Sciatic nerve (tissue), 2 donors: Measurements from ENCODE around the gene CDK9. TPM values are rescaled to one million over a fixed set of nuclear protein-coding genes. Genes with fewer than 3 reads are reported as not detected.

Source experiments
- ATAC-seq: fragments of 200-7000 bp; cut with Tn5 transposase; one replicate; pipeline ENCODE4 v1.9.1; 2020; ENCODE audit warnings: mild to moderate bottlenecking, moderate library complexity
- DNase-seq: peaks from one replicate; pipeline ENCODE4 v3.0.0-alpha.2; 2020; ENCODE audit warnings: low spot score
- intact Hi-C: fragments of 100-400 bp; cut with DNase I; formaldehyde crosslinking; loops from one replicate; pipeline ENCODE4 v1.14.2; 2022
- total RNA-seq: library from RNA; stranded (reverse); fragmentation: NEBNext Ultra II Directional; extraction: Animal tissue kit (Norgen Biotek cat#: 25700); gene quantifications from one replicate; pipeline ENCODE4 v1.2.1, GENCODE V29; 2021
- donor health status: DM: no; HTN: no; CAD: no.
- donor health status: DM: no; HTN: no; CAD: no.

CDK9 gene
- total RNA-seq, 1 donor from 2014 or later, result 127 TPM

DNA sequence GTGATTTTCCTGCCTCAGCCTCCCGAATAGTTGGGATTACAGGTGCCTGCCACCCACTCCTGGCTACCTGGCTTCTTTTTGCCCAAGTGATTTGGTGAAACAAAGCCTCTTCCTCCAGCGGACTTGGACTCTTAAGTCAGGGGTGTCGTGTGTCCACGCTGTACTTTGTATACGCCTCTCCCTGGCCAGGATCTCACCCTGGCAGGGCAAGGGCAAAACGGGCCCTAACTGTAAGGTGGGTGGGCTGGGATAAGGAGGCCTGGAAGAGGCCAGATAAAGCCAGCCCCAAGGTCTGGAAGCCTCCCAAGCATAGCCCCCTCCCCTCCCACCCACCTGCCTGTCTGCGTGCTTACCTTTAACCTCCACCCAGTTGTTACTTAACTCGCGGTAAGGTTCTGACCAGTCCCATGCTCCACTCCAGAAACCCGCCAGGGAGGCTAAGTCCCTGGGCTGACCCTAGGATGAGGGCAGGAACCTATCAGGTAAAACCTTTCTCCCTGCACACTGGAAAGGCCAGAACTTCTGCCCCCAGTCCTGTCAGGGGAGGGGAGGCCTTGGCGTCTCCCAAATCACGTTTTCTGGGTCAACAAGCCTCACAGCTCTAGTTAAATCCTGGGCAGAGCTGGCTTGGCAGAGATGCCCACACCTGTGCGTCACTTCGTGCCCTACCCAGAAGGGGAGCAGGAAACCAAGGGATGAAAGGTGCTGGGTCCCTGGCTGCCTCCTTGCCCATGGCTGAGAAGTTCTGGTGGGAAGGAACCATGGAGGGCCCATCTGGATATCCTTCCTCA is 8.4 kb downstream of the CDK9 start:
- intact Hi-C loops, result no loop called here

DNA sequence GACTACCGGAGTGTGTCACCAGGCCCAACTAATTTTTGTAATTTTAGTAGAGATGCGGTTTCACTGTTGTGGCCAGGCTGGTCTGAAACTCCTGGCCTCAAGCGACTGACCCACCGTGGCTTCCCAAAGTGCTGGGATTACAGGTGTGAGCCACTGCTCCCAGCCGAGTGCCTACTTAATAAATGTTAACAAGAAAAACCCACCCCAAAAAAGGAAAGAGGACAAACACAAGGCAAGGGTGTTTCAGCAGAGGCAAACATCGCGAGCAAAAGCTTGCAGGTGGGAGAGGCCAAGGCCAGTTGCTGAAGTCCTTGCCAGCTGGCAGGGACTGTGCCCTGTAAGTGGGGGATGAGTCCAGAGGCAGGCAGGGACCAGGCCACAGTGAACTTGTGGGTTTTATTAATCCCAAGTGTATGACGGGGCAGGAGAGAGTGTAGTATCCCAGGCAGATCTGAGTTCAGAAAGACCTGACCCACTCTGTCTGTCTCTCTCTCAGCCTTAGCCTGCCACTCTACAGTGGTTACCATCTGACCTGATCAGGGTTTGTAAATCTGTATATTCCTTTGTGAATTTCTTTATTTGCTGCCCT is 10.5 kb downstream of the CDK9 start:
- DNase-seq, result no peak
- ATAC-seq, result peak; percentile 56
- intact Hi-C loops, result no loop called here

More for the DNA sequence above, 8.4 kb downstream of the CDK9 start:
- DNase-seq (no peak), ATAC-seq (no peak)

DNA sequence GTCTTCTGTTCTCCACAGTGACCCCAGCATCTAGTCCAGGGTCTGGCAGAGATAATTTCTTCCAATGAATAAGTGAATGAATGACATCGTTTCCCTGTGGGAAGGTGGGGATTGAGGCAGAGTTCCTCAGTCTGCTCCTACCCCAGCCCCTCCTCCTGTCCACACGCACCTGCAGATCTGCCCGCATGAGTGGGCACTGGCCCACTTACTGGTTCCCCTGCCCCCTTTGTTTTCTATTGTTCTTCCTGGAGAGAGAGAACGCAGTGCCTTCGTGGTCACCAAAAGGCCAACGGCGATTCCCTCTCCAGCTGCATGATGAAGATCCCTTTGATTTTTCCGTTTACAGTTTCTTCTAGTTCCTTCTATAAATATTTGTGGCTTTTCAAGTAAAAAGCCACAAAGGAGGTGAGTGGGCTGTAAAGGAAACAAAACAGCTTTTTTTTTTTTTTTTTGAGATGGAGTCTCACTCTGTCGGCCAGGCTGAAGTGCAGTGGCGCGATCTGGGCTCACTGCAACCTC is 11.1 kb downstream of the CDK9 start:
- DNase-seq, result no peak
- no peak for ATAC-seq
- intact Hi-C loops, result no loop called here

DNA sequence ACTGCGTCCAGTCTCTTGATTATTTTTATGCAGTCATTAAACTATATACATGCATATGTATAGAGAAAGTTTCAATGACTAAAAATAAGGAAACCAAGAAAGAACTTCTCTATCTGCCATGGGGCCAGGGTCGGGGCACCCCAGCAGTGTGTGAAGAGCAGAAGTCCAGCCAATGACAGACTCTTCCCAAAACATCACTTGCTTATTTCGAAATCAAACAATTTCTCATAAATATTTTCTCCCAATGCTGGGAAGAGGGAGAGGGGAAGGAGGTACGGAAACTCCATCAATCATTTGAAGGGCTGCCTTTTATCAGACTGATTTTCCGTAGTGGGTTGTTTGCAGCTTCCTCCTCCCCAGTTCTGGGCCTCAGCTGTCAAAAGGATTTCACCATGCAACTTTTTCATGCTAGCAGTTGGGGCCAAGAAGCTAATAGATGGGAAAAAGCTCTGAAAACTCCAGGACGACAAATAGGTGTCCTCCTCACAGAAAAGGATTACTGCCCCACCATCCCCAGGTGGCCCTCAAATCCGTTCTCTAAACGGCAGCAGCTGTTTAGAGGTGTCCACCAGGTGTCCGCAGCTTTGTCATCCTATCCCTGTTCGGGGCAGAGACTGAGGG is 16.2 kb downstream of the CDK9 start:
- peak; percentile 64 for ATAC-seq
- no peak for DNase-seq
- intact Hi-C loops, result no loop called here

DNA sequence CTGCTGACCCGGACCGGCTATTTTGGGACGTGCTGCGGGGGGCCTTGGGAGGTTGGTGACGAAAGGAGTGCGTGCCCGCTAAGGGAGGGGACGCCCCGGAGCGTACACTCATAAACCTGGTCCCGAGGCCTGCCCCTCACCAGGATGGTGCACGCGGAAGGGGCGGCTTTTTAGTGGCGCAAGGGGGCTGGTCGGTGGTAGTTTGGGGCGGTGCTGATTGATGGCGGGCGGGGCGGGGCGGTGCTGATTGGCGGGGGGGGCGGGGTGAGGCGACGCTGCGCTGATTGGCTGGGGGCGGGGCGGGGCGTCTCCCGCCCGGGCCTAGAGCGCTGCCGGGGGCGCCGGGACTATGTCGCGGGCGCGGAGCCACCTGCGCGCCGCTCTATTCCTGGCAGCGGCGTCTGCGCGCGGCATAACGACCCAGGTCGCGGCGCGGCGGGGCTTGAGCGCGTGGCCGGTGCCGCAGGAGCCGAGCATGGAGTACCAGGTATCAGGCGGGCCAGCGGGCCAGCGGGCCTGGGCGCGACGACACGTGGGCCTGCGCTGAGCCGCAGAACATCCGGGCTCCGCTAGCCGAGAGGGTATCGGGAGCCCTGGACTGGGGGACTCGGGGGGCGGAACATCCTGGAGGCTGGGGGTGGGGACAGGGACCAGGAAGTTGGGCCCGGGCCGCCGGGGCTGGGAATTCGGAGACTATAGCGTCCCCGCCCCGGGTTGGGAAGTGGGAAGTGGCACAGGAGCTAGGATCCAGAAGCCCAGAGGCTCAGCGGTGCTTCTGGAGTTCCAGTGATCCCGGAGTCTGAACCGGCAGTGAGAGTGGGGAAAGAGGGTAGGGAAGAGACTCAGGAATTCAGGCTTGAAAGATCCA is 17.0 kb downstream of the CDK9 start, which contains the start of gene FPGS:
Gene FPGS, plus strand, starts transcription at position 307 of the 868 bp plus-strand sequence. Its CDS starts 43 bp downstream, at position 350.
- ATAC-seq, result peak; percentile 91
- intact Hi-C loops, result no loop called here
- peak; percentile 91 for DNase-seq

DNA sequence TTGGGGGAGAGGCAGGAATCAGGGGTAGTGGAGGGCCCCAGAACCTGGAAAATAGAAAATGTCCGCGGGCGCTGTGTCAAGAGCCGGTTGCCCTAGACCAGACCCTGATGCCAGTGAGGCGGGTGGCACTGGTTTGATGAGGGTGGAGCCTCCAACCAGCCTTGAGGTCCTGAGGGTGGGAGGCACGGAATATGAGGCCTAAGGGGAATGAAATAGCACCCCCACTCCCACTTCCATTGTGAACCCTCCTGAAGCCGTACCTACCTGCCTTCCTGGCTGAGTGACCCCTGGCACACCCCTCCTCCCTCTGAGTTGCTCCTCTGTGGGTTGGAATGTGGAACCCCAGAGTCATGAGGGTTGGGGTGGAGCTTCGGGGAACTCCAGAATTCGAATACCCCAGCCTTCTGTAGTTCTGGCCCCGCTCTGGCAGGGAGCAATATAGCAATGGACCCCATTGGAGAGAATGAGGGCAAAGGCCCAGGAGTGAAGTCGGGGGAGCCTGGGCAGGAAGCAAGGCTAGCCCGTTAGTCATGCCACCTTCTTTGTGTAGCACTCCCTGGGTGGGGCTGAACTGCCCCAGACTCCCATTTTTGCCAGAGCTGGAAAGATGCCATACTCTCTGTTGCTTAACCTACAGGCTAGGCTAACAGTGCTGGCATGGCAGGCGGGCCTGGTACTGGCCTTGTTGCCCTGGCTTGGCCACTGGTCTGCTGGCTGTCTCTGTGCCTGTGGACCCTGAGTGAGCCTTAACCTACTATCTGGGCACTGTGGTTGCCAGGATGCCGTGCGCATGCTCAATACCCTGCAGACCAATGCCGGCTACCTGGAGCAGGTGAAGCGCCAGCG is 17.9 kb downstream of the CDK9 start:
- intact Hi-C loops, result no loop called here
- DNase-seq, result no peak
- peak; percentile 2 for ATAC-seq

DNA sequence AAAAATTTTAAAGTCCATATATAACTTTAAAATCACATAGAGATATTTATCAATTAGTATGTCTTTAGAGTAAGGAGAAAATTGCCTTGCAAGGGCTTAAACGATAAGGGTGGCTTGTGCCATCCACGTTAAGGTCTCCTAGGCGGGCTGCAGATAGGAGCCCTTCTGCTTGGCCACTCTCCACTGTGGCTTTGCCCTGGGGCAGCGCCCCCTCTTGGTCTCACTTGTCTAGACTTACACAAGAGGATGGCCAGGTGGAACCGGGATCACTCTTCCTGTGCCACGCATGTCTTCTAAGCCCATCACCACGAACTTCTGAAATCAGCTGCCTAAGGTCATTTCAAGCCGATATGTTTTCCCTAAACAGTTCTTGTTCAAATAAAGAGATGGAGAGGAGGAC is 19.8 kb downstream of the CDK9 start:
- intact Hi-C loops, result no loop called here

DNA sequence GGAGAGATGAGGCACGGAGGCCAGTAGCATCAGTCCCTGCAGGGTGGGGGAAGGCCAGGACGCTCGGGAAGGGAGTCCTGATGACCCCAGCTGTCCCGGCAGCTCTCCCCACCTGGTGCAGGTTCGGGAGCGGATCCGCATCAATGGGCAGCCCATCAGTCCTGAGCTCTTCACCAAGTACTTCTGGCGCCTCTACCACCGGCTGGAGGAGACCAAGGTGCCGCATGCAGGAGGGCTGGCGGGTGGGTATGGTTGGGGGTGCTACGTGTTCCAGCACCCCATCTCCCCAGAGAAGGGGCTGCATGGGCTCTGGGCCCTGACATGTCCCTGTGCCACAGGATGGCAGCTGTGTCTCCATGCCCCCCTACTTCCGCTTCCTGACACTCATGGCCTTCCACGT is 21.0 kb downstream of the CDK9 start:
- DNase-seq, result no peak
- ATAC-seq, result no peak
- intact Hi-C loops, result no loop called here

More for the DNA sequence above, 19.8 kb downstream of the CDK9 start:
- ATAC-seq (no peak), DNase-seq (no peak)

DNA sequence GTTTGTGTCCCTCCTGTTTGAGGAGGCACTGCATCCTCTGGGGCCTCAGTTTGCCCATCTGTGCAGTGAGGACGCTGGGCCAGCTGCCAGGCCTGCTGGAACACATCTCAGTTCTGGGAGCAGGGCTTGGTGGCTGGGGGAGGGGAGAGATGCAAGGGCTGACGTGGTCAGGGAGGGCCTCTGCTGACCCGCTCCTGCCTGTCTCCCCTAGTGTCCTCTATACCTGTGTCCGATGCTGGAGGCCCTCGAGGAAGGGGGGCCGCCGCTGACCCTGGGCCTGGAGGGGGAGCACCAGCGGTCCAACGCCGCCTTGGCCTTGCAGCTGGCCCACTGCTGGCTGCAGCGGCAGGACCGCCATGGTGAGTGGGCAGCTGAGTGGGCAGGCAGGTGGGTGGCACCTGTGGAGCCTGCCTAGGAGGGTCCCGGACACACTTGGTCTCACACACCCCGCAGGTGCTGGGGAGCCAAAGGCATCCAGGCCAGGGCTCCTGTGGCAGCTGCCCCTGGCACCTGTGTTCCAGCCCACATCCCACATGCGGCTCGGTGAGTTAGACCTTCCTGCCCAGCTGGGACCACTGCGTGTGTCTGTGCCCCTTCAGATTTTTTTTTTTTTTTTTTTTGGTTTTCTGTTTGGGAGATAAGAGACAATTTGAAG is 22.6 kb downstream of the CDK9 start:
- DNase-seq, result no peak
- no peak for ATAC-seq
- intact Hi-C loops, result no loop called here

DNA sequence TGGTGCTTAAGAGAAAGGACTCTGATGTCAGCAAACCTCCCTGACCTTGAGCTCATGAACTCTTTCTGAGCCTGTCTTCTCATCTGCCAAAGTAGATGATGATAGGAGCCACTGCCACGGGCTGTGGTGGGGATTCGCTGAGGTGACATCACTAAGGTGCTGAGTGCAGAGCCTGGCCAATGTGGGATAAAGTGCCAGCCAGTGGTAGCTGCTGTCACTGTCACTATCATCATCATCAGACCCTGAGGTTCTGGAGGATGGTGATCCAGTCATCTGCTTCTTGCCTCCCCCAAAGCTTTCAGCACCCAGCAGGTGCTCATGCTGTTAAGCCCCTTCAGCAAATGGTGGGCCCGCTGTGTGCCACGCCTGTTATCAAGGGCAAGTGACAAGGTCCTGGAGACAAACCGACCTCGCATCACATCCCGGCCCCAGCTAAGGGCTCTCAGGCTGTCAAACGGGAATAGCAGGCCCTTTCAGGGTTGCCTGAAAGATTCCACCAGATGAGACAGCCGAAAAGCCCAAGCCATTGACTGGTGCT is 23.2 kb downstream of the CDK9 start:
- intact Hi-C loops, result no loop called here
- DNase-seq (no peak), ATAC-seq (no peak)

DNA sequence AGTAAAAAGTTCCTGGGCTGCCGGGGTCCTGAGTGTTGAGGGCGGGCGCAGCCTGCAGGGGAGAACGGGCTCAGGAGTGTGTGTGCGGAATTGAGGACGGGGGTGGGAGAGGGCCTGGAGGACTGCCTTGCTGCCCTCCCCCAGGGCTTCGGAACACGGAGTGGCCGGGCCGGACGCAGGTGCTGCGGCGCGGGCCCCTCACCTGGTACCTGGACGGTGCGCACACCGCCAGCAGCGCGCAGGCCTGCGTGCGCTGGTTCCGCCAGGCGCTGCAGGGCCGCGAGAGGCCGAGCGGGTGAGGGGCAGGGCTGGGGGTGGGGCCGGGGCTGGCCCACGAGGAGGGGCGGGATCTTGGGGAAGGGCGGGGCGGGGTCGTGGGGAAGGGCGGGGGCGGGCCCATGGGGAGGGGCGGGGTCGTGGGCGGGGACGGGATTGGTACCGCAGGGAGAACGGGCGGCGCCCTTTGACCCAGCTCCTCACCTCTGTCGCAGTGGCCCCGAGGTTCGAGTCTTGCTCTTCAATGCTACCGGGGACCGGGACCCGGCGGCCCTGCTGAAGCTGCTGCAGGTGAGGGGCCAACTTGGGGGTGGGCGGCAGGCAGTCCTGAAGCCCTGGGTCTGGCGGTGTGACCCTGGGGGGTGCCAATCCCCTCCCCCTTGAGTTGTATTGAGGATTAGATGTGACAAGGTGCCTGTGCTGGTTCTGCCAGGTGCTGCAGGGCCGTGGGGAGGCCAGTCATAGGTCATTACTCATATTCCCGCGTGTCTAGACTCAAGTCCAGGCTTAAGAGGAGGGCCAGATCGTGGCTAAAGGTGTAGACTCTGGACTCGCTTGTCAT is 23.9 kb downstream of the CDK9 start:
- ATAC-seq (peak; percentile 49), DNase-seq (no peak)
- intact Hi-C loops, result no loop called here

DNA sequence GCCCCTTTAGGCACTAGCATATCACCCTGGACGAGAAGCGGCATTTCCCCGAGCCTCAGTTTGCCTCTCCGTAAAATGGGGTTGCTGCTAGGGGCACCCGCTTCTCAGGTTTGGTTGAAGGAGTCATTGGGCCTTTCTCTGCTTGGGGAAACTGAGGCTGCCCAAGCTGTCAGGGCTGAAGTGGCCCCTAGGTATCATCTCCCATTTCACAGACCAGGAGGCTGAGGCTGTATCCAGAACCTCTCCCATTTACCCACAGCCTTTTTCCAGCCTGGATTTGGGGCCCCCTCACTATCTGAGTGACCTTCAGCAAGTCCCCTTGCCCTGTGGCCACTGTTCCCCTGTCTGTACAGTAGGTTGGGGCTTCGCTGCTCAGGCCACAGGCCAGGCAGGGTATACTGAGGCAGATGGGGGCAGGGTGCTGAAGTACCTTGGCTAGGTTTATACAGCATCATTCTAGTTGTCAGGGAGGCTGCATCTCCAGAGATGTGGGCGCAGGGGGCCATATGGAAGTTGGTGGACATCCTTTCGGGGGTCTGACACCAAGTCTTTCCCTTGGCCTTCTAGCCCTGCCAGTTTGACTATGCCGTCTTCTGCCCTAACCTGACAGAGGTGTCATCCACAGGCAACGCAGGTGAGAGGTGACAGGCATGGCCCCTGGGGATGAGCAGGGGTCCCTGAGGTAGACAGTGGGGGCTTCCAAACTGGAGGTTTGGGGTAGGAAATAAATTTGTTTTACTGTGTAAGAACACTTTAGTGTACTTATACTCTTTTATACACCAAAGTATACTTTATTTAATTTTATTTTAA is 24.7 kb downstream of the CDK9 start:
- ATAC-seq (no peak), DNase-seq (no peak)
- intact Hi-C loops, result no loop called here

DNA sequence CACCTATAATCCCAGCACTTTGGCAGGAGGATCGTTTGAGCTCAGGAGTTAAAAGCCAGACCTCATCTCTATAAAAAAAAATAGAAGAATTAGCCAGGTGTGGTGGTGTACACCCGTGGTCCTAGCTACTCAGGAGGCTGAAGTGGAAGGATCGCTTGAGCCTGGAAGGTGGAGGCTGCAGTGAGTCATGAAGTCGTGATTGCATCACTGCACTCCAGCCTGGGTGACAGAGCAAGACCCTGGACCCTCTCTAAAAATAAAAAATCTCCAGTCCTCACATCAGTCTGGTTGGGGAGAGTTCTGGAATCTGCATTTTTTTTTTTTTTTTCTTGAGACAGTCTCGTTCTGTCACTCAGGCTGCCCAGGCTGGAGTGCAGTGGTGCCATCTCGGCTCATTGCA is 26.2 kb downstream of the CDK9 start:
- intact Hi-C loops, result no loop called here
- ATAC-seq, result no peak

DNA sequence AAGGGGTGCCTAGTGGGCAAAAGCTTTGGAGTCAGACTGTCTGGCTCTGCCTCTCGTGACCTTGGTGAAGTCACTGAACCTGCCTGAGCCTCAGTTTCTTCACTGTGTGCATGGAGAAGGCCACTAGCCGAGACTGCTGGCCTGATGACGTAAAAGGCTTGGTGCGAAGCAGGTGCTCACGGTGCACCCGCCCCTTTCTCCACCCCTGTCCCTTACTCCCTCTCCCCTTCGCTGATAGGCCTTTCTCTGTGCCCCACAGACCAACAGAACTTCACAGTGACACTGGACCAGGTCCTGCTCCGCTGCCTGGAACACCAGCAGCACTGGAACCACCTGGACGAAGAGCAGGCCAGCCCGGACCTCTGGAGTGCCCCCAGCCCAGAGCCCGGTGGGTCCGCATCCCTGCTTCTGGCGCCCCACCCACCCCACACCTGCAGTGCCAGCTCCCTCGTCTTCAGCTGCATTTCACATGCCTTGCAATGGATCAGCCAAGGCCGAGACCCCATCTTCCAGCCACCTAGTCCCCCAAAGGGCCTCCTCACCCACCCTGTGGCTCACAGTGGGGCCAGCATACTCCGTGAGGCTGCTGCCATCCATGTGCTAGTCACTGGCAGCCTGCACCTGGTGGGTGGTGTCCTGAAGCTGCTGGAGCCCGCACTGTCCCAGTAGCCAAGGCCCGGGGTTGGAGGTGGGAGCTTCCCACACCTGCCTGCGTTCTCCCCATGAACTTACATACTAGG is 27.3 kb downstream of the CDK9 start:
- intact Hi-C loops, result no loop called here
- ATAC-seq, result no peak
- DNase-seq, result no peak

More for the DNA sequence above, 26.2 kb downstream of the CDK9 start:
- DNase-seq, result no peak

DNA sequence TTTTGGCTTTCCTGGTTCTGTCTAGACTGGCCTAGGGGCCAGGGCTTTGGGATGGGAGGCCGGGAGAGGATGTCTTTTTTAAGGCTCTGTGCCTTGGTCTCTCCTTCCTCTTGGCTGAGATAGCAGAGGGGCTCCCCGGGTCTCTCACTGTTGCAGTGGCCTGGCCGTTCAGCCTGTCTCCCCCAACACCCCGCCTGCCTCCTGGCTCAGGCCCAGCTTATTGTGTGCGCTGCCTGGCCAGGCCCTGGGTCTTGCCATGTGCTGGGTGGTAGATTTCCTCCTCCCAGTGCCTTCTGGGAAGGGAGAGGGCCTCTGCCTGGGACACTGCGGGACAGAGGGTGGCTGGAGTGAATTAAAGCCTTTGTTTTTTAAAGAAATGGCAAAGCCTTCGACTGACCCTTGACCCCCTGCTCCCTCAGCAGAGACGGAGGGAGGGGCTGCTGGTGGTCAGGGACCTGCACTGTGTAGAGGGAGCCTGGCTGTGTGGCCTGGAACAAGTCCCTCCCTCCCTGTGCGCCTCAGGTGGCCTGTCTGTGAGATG is 27.9 kb downstream of the CDK9 start:
- ATAC-seq (peak; percentile 13), DNase-seq (no peak)
- intact Hi-C loops, result no loop called here
